Testis (tissue), 2 donors: ENCODE results near the gene TNXB.

Experiments
- CTCF ChIP-seq, 3 experiments: fragments of 450-650 bp in 2 of 3; fragments of 200-600 bp in 1 of 3; sonication (generic) in 1 of 3; IDR thresholded peaks; one replicate each; pipeline ENCODE4 v1.5.1; 2016 to 2019; ENCODE audit warnings: antibody characterized with exemption in 3 of 3, mild to moderate bottlenecking in 2 of 3, moderate library complexity in 1 of 3
- POLR2A ChIP-seq: fragments of 450-650 bp; IDR thresholded peaks from one replicate; pipeline ENCODE4 v1.6.1; 2017; ENCODE audit warnings: antibody characterized with exemption, mild to moderate bottlenecking, moderate library complexity

- TF ChIP-seq POLR2A = no peak
- TF ChIP-seq CTCF (IDR thresholded peaks at IDR 0.05) = no peak
Observed at GRCh38 chr6:32074996-32075532, 34.1 kb downstream of the TNXB start.
